AG09309 (cell line): ENCODE measurements around the gene ZNF831.

Source experiments
- DNase-seq: peaks from one replicate; pipeline ENCODE4 v3.0.0-alpha.2; 2010; ENCODE audit warnings: low read depth
- H3K4me3 ChIP-seq: 2 replicates; pipeline ENCODE4 v1.5.1; 2011; ENCODE audit warnings: mild to moderate bottlenecking, low read depth, low read length, moderate library complexity; ENCODE audit not compliant: control insufficient read depth
- CTCF ChIP-seq: IDR thresholded peaks from 2 replicates; pipeline ENCODE4 v1.5.1; 2011; ENCODE audit warnings: mild to moderate bottlenecking, low read depth, low read length, inconsistent platforms; ENCODE audit not compliant: insufficient read depth, control insufficient read depth; ENCODE audit errors: missing control alignments

ZNF831 gene

DNA sequence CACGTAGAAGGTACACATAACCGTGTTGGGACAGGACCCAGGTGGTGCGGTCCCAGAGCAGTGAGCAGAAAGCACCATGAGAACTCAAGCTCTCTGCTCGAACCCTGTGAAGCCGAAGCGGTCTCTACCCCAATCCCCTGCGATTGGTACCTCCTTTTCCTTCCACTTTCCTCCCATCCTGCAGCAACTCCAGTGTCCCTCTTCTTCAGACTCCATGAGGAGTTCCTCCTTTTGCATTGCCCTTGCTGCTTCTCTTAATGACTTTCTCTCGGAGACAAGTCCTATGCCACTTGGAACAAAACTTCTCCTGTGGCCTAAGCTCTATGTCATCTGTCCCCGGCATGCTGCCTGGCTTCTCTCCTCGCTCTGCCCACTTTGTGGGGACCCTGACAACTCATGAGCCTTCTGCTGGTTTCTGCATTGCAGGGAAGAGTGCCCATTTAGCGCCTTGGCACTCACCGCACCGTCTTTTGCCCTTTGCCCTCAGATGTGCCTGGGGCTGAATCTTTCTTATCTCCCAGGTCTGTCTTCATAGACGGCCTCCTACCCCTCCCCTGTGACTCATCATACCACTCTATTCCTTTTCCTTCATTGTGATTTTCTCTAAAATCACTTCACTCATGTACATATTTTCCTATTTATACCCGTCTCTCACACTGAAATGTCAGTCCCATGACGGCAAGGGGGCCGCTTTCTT is 9.2 kb upstream of the ZNF831 start:
- no peak overlapping the region for H3K4me3 ChIP-seq
- no peak for DNase-seq
- no peak for TF ChIP-seq CTCF

DNA sequence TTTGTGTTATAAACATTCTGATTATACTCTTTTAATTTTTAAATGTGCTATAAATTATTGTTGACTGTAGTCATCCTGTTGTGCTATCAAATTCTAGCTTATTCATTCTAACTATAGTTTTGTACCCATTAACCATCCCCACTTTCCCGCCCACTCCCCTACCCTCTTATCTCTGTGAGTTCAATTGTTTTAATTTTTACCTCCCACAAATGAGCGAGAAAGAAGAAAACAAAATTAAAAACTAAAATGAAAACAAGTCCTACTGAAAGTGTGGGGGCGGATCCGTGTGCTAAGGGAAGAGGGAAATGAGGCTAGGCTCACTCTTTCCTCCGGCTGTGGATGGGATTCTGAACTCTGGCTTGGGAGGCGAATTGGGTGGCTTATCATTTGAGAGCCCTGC is 6.6 kb upstream of the ZNF831 start:
- no peak for TF ChIP-seq CTCF
- H3K4me3 ChIP-seq, result no peak overlapping the region
- no peak for DNase-seq

GRCh38 chr20:59157531-59157930 is 6.1 kb upstream of the ZNF831 start:
- DNase-seq, result no peak
- no peak overlapping the region for H3K4me3 ChIP-seq
- TF ChIP-seq CTCF, result no peak

- no peak overlapping the region for H3K4me3 ChIP-seq
- no peak for DNase-seq
- TF ChIP-seq CTCF, result no peak
Measured at GRCh38 chr20:59157961-59158541, 5.6 kb upstream of the ZNF831 start.

DNA sequence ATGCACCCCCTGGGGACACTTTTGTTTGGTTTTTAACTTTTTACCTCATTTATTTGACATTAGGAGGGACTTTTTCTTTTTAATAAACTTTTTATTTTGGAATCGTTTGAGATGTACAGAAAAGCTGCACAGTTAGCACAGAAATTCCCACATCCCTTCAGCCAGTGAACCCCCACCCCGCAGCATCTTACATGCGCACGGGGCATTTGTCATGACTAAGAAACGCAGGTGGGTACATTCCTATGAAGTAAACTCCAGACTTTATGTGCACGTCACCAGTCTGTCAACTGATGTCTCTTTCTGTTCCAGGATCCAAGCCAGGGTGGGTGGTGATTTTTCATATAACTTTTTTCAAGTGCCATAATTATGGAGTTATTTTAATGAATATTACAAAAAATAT is 4.9 kb upstream of the ZNF831 start:
- H3K4me3 ChIP-seq, result no peak overlapping the region
- DNase-seq, result no peak
- TF ChIP-seq CTCF, result no peak

- no peak overlapping the region for H3K4me3 ChIP-seq
- no peak for TF ChIP-seq CTCF
- DNase-seq, result no peak
Measured at GRCh38 chr20:59159091-59159490, 4.5 kb upstream of the ZNF831 start.
